Activated CD8-positive, alpha-beta memory T cell treated with anti-CD3 and anti-CD28 coated beads, Interleukin-2, amount 50 U/mL, for 24 hours (primary cell): ENCODE measurements around the gene SHB.

ENCODE experiments used
- DNase-seq: peaks from one replicate; pipeline ENCODE4 v3.0.0-alpha.2; 2020; ENCODE audit errors: extremely low read depth

The SHB gene

GRCh38 chr9:37989701-37990100, 79.3 kb downstream of the SHB start:
- DNase-seq: no peak

GRCh38 chr9:37988602-37989001, 80.4 kb downstream of the SHB start:
- DNase-seq: no peak

- no peak for DNase-seq
Measured at GRCh38 chr9:37988041-37988440, 81.0 kb downstream of the SHB start.

GRCh38 chr9:37987467-37987981, 81.5 kb downstream of the SHB start:
- DNase-seq: no peak

GRCh38 chr9:37986771-37987258, 82.2 kb downstream of the SHB start:
- DNase-seq: no peak

- DNase-seq: no peak
Measured at GRCh38 chr9:37986001-37986400, 83.0 kb downstream of the SHB start.

- no peak for DNase-seq
Measured at GRCh38 chr9:37984672-37985611, 84.1 kb downstream of the SHB start.

GRCh38 chr9:37984278-37984671, 84.8 kb downstream of the SHB start:
- no peak for DNase-seq

- no peak for DNase-seq
Measured at GRCh38 chr9:37983381-37984067, 85.5 kb downstream of the SHB start.

- no peak for DNase-seq
Measured at GRCh38 chr9:37979844-37980243, 89.2 kb downstream of the SHB start.

GRCh38 chr9:37978983-37979382, 90.0 kb downstream of the SHB start:
- DNase-seq: no peak

- no peak for DNase-seq
Measured at GRCh38 chr9:37978481-37978864, 90.6 kb downstream of the SHB start.

GRCh38 chr9:37977851-37978480, 91.1 kb downstream of the SHB start:
- DNase-seq: no peak

GRCh38 chr9:37976714-37977477, 92.1 kb downstream of the SHB start:
- no peak for DNase-seq

- DNase-seq: no peak
Measured at GRCh38 chr9:37975639-37976038, 93.4 kb downstream of the SHB start.

- DNase-seq: no peak
Measured at GRCh38 chr9:37974506-37975173, 94.4 kb downstream of the SHB start.

- no peak for DNase-seq
Measured at GRCh38 chr9:37972351-37972848, 96.6 kb downstream of the SHB start.

- no peak for DNase-seq
Measured at GRCh38 chr9:37971691-37972090, 97.3 kb downstream of the SHB start.

GRCh38 chr9:37971108-37971459, 97.9 kb downstream of the SHB start:
- DNase-seq: no peak

- DNase-seq: no peak
Measured at GRCh38 chr9:37970301-37971107, 98.5 kb downstream of the SHB start.
